Endothelial cell of umbilical vein (primary cell): ENCODE results near the gene ENGASE. TPM values are rescaled to one million over a fixed set of nuclear protein-coding genes. Genes with fewer than 3 reads are reported as not detected.

Experiments
- BruUV-seq: library from RNA; stranded (reverse); fragments of 400-500 nt; replicated peaks from 2 replicates; lab custom pipeline; 2021; lab: Mats Ljungman, UMichigan
- CTCF ChIA-PET: fragments of 300-600, 350-600 bp; sonication (Branson Sonifier 250); formaldehyde crosslinking; loops from one replicate; lab custom pipeline; 2021; ENCODE audit warnings: antibody characterized with exemption, inconsistent platforms; lab: Charles Lee
- POLR2A ChIA-PET: fragments of 300-600, 350-600 bp; sonication (Branson Sonifier 250); formaldehyde crosslinking; loops from one replicate; lab custom pipeline; 2021; ENCODE audit warnings: antibody characterized with exemption, inconsistent platforms; lab: Charles Lee
- DNase-seq: peaks from one replicate; pipeline ENCODE4 v3.0.0-alpha.2; 2011; ENCODE audit warnings: low read depth, low spot score
- FAIRE-seq: peaks from 2 replicates; lab custom pipeline; 2011; peaks lifted over from hg19 to GRCh38; lab: Jason Lieb, UNC
- H2AFZ ChIP-seq: 2 replicates; pipeline ENCODE4 v1.6.0; 2012; ENCODE audit warnings: low read depth, low read length, control low read depth, inconsistent platforms
- H3K27ac ChIP-seq: 2 replicates; pipeline ENCODE4 v1.5.1; 2011; ENCODE audit warnings: low read depth, mild to moderate bottlenecking, control low read depth, low read length, moderate library complexity; ENCODE audit not compliant: insufficient read depth
- H3K27me3 ChIP-seq, 2 experiments: 2 replicates each; pipeline versions ENCODE4 v1.6.0 to v1.6.1; 2011; ENCODE audit warnings: low read length in 2 of 2, mixed read lengths in 1 of 2; ENCODE audit not compliant: control insufficient read depth in 2 of 2, insufficient read depth in 2 of 2
- H3K36me3 ChIP-seq, 2 experiments: 2 replicates in 1 of 2; 3 replicates in 1 of 2; pipeline ENCODE4 v1.5.1; 2011; ENCODE audit warnings: low read length in 2 of 2, mild to moderate bottlenecking in 1 of 2, moderate library complexity in 1 of 2; ENCODE audit not compliant: control insufficient read depth in 2 of 2, insufficient read depth in 2 of 2; ENCODE audit errors: extremely low read depth in 1 of 2
- H3K4me1 ChIP-seq: 3 replicates; pipeline ENCODE4 v1.5.1; 2011; ENCODE audit warnings: mild to moderate bottlenecking, low read length; ENCODE audit not compliant: control insufficient read depth, insufficient read depth; ENCODE audit errors: extremely low read depth
- H3K4me2 ChIP-seq: 2 replicates; pipeline ENCODE4 v1.6.1; 2011; ENCODE audit warnings: low read length, control low read depth, mixed read lengths; ENCODE audit not compliant: insufficient read depth
- H3K4me3 ChIP-seq, 3 experiments: fragments of 200-600 bp in 1 of 3; sonication (generic), shearing (Covaris generic) in 1 of 3; replicated peaks in 1 of 3; 2 replicates each; pipeline ENCODE4 v1.5.1; 2011 to 2016; ENCODE audit warnings: control low read depth in 3 of 3, low read length in 3 of 3, mild to moderate bottlenecking in 2 of 3, inconsistent platforms in 1 of 3, low read depth in 1 of 3, moderate library complexity in 1 of 3; ENCODE audit not compliant: insufficient read depth in 1 of 3
- H3K79me2 ChIP-seq: 2 replicates; pipeline ENCODE4 v1.6.0; 2012; ENCODE audit warnings: low read length, inconsistent platforms; ENCODE audit not compliant: control insufficient read depth, insufficient read depth
- H3K9ac ChIP-seq: replicated peaks from 2 replicates; pipeline ENCODE3; 2011; ENCODE audit warnings: low read length, control low read depth; ENCODE audit not compliant: insufficient read depth; ENCODE audit errors: extremely low read depth
- H3K9me1 ChIP-seq: replicated peaks from 3 replicates; pipeline ENCODE4 v1.6.0; 2011; ENCODE audit warnings: mild to moderate bottlenecking, low read length; ENCODE audit not compliant: control insufficient read depth, insufficient read depth; ENCODE audit errors: extremely low read depth
- H3K9me3 ChIP-seq: replicated peaks from 2 replicates; pipeline ENCODE4 v1.5.1; 2012; ENCODE audit warnings: low read length, inconsistent platforms; ENCODE audit not compliant: control insufficient read depth, insufficient read depth
- H4K20me1 ChIP-seq: replicated peaks from 2 replicates; pipeline ENCODE3; 2011; ENCODE audit warnings: mild to moderate bottlenecking, low read length; ENCODE audit not compliant: control insufficient read depth, insufficient read depth; ENCODE audit errors: extremely low read depth
- EZH2 ChIP-seq: IDR thresholded peaks from 2 replicates; pipeline ENCODE4 v1.6.1; 2012; ENCODE audit warnings: borderline replicate concordance, low read depth, mild to moderate bottlenecking, moderate library complexity, low read length, inconsistent platforms; ENCODE audit not compliant: severe bottlenecking
- FOS ChIP-seq: IDR thresholded peaks from 2 replicates; pipeline ENCODE4 v1.6.1; 2011; ENCODE audit warnings: mild to moderate bottlenecking, low read length, moderate library complexity, borderline replicate concordance; ENCODE audit not compliant: insufficient read depth
- GATA2 ChIP-seq: IDR thresholded peaks from 2 replicates; pipeline ENCODE4 v1.7.0; 2011; ENCODE audit warnings: low read depth, mild to moderate bottlenecking, moderate library complexity, mixed read lengths, low read length; ENCODE audit not compliant: insufficient read length, insufficient read depth
- JUN ChIP-seq: IDR thresholded peaks from 2 replicates; pipeline ENCODE4 v1.6.1; 2011; ENCODE audit warnings: borderline replicate concordance, low read depth; ENCODE audit not compliant: insufficient read length, insufficient read depth
- MAX ChIP-seq: IDR thresholded peaks from 2 replicates; pipeline ENCODE4 v1.6.1; 2011; ENCODE audit not compliant: insufficient read depth, insufficient read length
- MYC ChIP-seq: IDR thresholded peaks from one replicate; pipeline ENCODE4 v1.6.1; 2011; ENCODE audit warnings: mild to moderate bottlenecking, low read depth, low read length
- POLR2A ChIP-seq: IDR thresholded peaks from 2 replicates; pipeline ENCODE4 v1.6.1; 2012; ENCODE audit warnings: low read depth, mild to moderate bottlenecking, control low read depth, low read length
- POLR2AphosphoS5 ChIP-seq: IDR thresholded peaks from 2 replicates; pipeline ENCODE4 v1.6.1; 2012; ENCODE audit warnings: low read depth, mild to moderate bottlenecking, control low read depth, low read length, moderate library complexity; ENCODE audit not compliant: insufficient read depth
- dilution Hi-C: fragments of 300-500 bp; cut with MboI; formaldehyde crosslinking; loops from one replicate; pipeline ENCODE4 v1.15.0; 2019; ENCODE audit warnings: low sequenced_read_pairs; ENCODE audit not compliant: extremely low pct_ligation_motif_present
- intact Hi-C: fragments of 100-400 bp; cut with micrococcal nuclease; formaldehyde crosslinking; loops from one replicate; pipeline ENCODE4 v1.10.0; 2022
- polyA plus RNA-seq, 4 experiments: library from polyadenylated mRNA; depleted of rRNA in 3 of 4; stranded (reverse) in 3 of 4; unstranded in 1 of 4; fragments of >200 nt; gene quantifications; 2 replicates each; pipeline versions ENCODE4 v1.2.1 to v1.2.3, GENCODE V29; 2011 to 2012; ENCODE audit warnings: missing spikeins in 1 of 4
- total RNA-seq: library from RNA; stranded (reverse); gene quantifications from 2 replicates; pipeline ENCODE4 v1.2.3, GENCODE V29; 2021
- TF ChIP-seq, protein P1 (sequence below), 2 donors: IDR thresholded peaks; 1 replicate in 1 of 2; 2 replicates in 1 of 2; pipeline ENCODE4 v1.5.1; 2011; ENCODE audit warnings: low read length in 2 of 2, mild to moderate bottlenecking in 2 of 2, moderate library complexity in 2 of 2, control low read depth in 1 of 2, inconsistent platforms in 1 of 2, low read depth in 1 of 2; ENCODE audit not compliant: insufficient read depth in 1 of 2; ENCODE audit errors: extremely low read depth in 1 of 2

The ENGASE gene
- total and polyA plus RNA-seq, 2 donors (not counting 3 experiments of a cell fraction or from before 2014, with no cell fraction given) = 13.7 to 20.8 TPM

DNA sequence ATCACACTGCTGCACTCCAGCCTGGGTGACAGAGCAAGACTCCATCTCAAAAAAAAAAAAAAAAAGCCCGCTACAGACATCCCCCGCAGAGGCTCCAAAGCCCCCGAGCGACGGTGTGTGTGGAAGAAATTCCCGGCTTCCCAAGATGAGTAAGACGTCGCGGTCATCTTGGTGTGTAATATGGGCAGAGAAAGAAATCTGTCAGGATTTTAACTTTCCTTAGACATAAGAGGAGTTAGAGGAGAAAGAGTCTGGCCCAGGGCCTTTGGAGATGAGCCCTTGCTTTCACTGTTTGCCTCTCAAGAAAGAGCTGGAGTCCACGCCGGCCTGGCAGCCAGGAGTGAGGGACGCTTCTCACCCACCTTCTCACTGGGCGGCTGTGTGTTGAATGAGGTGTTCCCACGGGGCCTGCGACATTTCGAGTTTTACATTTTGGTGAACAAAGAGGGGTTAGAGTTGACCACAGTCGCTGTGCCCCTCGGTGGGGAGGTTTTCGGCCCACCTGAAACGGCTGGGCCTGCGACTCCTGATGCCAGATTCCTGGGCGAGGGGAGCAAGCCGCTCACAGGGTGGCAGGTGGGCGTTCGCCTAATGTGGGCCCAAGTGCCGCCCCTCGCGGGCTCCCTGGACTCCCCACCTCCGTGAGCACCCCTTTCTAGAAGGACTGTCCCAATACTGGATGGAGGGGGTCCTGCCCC lies 32.8 kb upstream of the ENGASE start:
- dilution Hi-C loops = no loop called here
- no peak overlapping the region for H2AFZ ChIP-seq
- intact Hi-C loops = loop anchor here (1.0 to 2.0 kb wide), 3 partner anchors 23 to 55 kb away; no protein-coding TSS in a partner anchor
- H3K9me3 ChIP-seq = no peaks in the 10 kb centered on the region
- CTCF ChIA-PET = interaction anchor here (1.0 to 8.6 kb wide), 15 partner anchors 9 to 351 kb away, joined by 3 to 91 read pairs (median 8); partner anchors contain the start of genes CANT1 and ENGASE
- POLR2A ChIA-PET = no interaction called here
- BruUV-seq = no TSS peak
- no peak overlapping the region for H3K4me2 ChIP-seq
- no peaks in the 10 kb centered on the region for H3K9me1 ChIP-seq
- TF ChIP-seq POLR2AphosphoS5 = no peak
- TF ChIP-seq EZH2 = no peak
- no peak for TF ChIP-seq FOS
- TF ChIP-seq MYC = no peak
- no peak for TF ChIP-seq GATA2
- no peak for TF ChIP-seq JUN
- no peak for TF ChIP-seq POLR2A
- TF ChIP-seq MAX = no peak
- TF ChIP-seq, protein P1, sequence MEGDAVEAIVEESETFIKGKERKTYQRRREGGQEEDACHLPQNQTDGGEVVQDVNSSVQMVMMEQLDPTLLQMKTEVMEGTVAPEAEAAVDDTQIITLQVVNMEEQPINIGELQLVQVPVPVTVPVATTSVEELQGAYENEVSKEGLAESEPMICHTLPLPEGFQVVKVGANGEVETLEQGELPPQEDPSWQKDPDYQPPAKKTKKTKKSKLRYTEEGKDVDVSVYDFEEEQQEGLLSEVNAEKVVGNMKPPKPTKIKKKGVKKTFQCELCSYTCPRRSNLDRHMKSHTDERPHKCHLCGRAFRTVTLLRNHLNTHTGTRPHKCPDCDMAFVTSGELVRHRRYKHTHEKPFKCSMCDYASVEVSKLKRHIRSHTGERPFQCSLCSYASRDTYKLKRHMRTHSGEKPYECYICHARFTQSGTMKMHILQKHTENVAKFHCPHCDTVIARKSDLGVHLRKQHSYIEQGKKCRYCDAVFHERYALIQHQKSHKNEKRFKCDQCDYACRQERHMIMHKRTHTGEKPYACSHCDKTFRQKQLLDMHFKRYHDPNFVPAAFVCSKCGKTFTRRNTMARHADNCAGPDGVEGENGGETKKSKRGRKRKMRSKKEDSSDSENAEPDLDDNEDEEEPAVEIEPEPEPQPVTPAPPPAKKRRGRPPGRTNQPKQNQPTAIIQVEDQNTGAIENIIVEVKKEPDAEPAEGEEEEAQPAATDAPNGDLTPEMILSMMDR (IDR thresholded peaks at IDR 0.05; ENCODE audit: extremely low read depth in 1 of 2, insufficient read depth in 1 of 2, low read depth in 1 of 2, low read length in 2 of 2) = no peak
- FAIRE-seq = no peak
- no peaks in the 10 kb centered on the region for H3K27me3 ChIP-seq
- no peak overlapping the region for H3K9ac ChIP-seq
- no peaks in the 10 kb centered on the region for H4K20me1 ChIP-seq
- H3K4me3 ChIP-seq = no peak overlapping the region
- H3K27ac ChIP-seq = no peak overlapping the region
- peaks cover 2% of the 10 kb centered on the region for H3K4me1 ChIP-seq
- no peaks in the 10 kb centered on the region for H3K36me3 ChIP-seq
- no peak for DNase-seq
- H3K79me2 ChIP-seq = no peaks in the 10 kb centered on the region
